HG02763 (cell line): ENCODE measurements around the gene MTMR3.

Source experiments
- ATAC-seq: cut with Tn5 transposase; IDR thresholded peaks from one replicate; pipeline ENCODE4 v1.9.1; 2021; ENCODE audit warnings: mild to moderate bottlenecking, moderate library complexity; ENCODE audit not compliant: unreplicated experiment

The MTMR3 gene

DNA sequence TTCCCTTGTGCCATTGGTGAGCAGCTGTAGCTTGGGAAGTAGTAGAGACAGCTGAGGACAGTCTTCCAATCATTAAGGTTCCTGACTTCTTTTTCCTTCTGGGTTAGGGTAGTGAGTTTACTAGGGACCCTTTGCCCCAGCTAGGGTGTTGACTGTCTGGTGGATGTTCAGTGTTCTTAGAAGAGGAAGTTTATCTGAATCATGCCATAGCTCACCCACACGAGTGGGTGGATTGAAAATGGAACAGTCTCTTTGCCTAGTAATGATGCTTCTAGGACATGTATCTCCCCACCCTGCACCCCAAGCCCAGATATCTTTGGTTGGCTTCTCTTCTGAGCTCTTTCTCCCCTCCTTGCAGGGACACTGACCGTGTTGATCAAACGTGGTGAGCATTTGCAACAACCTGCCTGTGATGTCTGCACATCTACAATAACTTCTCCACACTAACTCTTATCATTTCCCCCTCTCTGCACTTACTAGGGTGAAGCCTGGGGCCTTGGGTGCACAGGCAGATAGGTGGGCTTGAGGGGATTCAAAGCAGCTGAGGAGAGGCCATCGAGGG, 140.2 kb downstream of the MTMR3 start:
- ATAC-seq, result no peak

DNA sequence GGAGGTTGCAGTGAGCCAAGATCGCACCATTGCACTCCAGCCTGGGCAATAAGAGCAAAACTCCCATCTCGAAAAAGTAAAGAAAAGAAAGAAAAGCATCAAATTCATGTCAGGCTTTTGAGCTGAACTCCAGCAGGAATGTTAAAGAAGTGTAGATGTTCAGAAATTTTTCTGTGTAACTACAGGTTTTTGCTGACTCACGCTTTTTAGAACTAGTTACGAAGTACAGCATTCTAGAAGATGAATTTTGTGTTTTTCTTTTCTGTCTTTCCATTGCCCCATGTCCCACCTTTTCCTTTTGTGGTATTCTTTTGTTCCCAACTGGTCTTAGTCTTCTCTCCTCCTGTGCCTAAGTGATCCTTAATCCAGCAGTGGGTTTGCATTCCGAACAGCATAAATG, 141.3 kb downstream of the MTMR3 start:
- ATAC-seq, result no peak

DNA sequence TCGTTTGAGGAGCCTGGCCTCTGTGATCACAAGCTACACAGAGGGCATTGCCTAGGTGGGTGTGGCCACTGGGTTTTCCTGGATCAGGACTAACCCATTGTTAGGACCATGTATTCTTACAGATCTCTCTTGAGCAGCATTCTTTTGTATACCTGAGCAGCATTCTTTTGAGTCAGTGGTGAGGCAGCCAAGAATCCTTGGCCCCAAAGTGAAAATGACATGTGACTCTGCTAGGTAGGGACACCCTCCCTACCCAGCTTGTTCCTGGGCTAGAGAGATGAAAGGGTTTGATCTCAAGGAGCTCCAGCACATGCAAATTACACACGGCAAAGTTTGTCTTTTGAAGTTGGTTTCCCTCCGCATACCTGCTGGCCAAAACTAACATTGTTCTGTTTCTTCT, 142.2 kb downstream of the MTMR3 start:
- no peak for ATAC-seq

DNA sequence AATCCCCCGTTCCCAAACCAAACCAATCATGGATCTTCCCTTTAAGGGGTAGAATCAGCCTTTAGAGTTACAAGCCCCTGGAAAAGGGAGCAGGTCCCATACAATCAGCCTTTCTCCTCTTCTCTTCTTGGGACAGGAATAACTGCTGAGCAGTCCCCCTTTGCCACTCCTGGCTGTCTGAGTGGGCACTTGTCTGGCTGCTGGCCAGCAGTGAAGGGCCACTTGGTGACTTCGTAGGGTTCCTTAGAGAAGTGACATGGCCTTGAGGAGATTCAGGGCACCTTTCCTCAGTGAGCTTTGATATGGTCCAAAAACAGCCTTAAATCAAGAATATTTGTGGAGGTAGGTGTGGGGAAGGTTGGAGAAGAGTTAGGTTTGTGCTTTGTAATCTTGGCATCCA, 143.8 kb downstream of the MTMR3 start:
- no peak for ATAC-seq

DNA sequence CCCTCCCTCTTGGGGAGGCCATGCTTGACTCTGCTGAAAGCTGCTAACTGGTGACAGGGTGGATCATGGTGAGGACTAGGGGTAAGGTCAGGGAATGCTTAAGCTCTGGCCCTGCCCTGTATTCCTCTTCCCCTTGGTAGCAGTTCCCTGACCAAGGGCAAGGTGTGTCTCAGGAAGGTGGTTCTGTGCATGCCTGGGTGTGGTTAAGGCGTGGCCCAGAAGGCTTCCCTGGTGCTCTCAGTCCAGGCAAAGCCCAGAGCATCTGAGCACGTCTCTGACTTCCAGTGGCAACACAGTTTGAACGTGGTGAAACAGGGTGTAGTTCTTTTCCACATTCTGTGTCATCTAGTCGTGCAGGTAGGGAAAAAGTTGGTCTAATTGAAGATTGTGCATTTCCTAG, 144.2 kb downstream of the MTMR3 start:
- no peak for ATAC-seq

DNA sequence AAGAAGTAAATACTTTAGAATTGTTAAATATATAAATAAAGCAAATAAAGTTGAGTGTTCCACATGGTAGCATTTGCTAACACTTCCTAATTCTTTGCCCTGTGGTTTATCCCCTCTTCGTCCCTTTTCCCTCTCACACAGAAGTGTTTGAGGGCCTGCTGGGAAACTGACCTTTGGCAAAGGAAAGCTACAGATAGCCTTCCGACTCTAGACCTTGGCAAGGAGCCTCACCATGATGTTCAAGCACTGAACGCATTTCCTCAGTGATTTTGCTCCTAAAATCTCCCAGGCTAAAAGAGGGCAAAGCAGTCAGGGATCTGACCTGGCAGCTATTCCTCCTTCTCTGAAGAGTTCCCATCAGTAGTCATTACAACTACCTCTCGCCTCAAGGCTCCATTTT, 144.8 kb downstream of the MTMR3 start:
- ATAC-seq, result no peak

DNA sequence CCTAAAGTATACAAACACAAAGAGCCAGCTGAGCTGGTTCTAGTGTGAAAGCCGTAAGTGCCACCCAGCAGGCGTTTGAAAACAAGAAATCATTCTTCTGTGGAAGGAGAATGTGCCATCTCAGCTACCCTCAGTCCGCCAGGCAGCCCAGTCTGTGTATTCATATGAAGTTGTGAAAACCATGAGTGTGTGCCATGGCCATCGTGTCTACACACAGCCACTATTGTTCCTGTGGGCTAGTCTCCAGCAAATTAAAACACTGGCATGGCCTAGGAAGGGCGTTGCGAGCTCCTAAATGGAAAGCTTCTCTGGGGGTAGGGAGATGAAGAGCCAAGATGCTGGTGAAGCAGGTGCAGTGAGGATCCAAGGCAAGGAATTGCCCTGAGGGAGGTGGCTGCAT, 145.8 kb downstream of the MTMR3 start:
- ATAC-seq, result no peak

DNA sequence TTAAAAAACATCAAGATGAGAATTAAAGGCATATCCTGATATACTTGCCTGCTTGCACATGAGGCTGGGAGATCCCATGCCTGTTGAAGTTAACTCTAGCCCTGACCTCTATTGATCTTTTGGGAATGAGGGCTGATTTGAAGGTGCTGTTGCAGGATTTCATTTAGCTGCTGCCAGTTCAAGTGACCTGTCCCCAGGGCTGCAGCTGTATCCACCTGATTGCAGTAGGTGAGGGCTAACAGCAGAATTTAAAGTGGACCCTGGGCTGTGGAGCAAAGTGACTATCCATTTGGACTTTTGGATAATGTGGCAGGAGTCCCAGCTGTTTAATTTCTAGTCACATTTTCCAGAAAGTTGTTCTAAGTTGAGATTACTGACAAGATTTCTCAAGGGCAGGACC, 146.5 kb downstream of the MTMR3 start:
- no peak for ATAC-seq

DNA sequence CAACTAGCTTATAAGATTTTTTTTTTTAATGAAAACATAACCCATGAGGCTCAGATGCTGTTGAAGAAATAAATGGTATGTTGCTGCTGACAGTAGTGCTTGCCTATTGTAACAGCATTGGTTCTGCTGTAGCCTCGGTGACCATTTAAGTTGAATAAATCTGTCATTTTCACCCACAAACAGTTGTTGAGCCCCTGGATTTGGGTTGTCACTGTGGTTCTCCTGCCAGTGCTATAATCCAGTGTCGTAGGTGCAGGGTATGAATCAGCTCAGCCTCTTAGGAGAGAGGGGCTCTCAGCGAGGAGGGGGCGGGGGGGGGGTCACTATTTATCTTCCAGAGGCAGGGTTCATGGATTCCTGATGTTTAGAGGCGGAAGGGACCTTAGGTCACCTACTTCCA, 147.4 kb downstream of the MTMR3 start:
- no peak for ATAC-seq

DNA sequence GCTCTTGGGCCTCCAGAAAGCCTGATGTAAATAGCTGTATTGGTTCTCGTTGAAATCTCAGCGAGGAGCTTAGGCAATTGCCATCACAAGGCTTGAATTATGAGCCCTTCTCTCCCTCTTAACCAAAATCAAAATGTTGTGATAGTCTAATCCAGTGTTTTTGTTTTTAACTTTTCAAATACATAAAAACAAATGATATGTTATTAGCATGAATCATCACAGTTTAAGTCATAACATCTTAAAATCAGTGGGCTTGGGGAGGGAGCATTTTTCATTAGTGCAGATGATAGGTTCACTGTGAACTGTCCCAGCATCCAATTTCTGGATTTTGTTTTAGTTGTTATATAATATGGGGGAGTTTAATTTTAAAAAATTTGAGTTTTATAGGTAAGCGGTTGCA, 148.4 kb downstream of the MTMR3 start:
- ATAC-seq, result no peak

DNA sequence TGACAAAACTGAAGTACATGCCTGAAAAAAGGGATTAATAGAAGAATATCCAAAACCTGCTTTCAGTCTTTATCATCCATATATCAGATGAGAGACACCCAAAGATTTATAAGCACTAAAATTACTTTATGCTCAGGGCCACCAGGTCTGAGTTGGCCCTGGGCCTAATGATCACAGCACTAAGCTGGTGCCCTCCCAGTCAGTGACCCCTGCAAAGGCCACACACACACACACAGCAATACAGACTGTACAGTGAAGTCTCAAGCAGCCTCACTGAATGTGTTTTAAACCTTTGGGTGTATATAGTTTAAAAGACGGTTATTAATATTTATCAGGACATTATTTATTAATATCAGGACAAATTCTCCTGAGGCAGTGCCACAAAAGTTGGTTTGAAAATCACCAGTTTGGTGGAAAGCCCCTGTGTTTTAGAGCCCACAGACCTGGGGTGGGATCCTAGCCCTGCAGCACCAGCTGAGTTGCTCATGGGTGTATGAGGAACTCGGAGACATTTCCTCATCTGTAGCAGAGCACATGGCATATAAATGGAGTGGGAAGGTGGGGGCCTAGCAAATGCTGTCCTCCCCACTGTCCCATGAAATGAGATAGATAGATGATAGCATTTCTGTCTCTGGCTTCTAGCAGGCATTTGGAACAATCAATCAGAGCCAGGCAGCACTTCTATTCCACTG, 148.9 kb downstream of the MTMR3 start:
- ATAC-seq, result no peak

DNA sequence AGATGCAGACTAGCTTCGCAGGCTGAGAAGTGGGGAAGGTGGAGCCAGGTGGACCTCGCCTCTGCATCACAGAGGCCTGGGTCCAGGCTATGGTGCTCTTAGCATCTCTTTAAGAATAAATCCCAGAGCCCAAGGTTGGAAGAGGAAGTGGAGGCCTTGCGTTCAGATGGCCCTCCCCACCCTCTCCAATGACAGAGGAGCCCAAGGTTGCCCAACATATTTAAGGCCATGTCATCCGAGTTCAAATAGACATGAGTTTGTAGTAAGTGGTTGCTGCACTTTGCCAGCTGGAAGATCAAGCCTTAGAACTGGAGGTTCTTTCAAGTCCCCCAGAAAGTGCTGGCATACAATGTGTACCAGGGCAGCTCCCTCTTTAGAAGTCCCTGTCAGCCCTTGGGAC, 150.2 kb downstream of the MTMR3 start:
- ATAC-seq, result no peak

DNA sequence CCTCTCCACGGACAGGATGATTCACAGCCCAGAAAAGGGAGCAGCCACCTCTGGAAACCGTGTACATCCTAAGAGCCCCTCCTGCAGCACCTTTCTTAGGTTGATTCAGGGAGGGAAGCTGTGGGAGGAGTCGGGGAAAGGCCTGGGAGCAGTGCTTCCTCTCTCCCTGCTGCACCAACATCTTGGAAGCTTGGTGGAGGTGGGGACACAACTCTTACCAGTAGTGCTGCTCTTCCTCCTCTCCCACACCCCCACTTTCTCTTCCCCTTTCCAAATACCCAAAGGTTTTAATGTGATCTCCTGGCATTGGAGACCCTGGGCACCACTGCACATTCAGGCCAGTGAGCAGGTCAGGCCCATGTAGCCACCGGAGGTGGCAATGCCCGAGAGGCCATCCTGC, 150.9 kb downstream of the MTMR3 start:
- ATAC-seq, result no peak

DNA sequence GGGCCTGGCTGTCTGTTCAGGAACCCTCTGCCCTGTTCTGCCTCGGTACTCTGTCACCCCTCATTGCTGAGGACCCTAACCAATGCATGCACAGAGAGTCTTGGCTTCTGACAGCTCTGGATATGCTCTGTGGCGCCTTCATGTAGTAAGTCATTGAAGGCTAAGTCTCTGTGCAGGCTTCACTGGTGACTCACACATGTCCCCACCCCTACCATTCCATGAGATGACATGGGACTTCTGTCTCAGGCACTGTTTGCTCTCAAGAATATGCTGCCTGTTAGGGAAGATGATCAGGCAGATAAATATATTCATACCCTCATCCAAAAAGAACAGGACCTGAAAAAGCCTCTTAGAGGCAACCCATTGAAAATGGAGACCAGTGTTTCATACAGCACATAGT, 153.7 kb downstream of the MTMR3 start:
- ATAC-seq, result no peak

DNA sequence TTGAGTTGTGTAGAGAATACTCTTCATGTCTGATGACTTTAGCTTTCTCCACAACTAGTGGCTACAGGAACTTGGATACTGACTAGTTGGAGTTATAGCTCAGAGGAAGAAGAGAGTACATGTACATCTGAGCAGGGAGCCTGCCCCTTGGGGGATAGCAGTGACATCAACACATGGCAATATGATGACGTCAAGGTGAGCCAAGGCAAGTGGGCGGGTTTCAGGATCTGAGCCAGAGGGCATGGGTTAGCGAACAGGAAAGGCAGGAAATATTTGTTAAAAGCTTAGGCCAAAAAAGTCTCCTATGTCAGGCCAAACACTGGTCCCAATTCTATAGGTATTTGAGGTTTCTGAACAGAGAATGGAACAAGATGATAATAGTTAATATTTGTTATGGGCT, 155.2 kb downstream of the MTMR3 start:
- no peak for ATAC-seq

DNA sequence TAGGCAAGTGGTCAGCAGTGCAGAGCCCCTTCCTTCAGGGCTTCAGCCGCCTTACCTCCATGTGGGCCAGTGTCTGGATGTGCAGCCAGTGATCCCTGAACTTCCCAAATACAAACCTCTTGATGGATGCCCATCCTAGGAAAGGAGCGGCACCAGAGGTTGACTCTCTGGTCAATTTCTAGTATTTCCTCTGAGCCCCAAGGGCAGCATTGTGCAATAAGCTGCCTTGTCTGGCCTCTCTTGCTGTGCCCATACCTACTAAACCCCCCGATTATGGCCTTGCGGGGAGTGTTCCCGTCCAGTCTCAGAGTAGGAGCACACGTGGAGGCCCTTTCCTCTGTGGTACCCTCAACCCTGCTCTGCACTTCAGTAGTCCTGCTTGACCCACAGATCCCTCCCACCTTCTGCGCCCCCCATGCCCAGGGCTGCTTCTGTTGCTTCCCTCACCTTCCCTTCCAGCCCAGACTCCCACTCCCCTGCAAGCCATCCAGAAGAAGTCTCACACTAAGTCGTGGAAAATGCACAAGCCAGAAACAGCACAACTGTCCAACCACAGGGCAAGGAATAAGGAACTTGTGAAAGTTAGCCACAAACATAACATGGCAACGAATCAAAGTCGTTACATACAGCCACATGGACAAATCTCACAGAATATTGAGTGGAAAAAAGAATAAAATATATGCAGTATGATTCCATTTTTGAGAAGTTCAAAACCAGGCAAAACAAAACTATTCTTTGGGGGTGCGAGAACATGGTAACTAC, 157.7 kb downstream of the MTMR3 start:
- no peak for ATAC-seq

DNA sequence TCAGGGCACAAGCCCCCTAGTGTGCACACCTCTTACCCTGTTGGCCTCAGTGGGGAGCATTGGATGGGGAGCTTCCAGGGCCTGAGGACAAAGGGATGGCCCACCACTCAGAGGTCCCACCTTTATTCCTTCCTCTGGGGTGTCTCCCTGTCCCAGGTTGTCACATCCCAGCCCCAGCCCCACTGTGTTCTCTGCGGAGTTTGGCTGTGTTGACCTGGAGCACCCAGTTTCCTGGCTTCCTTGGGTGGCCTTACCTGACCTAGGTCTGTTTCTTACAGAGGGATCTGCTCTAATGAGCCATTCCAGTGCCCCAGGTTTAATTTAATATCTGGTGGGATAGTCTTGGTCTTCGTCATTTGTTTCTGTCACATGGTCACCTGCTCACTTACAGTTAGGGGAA, 158.5 kb downstream of the MTMR3 start:
- ATAC-seq, result no peak

DNA sequence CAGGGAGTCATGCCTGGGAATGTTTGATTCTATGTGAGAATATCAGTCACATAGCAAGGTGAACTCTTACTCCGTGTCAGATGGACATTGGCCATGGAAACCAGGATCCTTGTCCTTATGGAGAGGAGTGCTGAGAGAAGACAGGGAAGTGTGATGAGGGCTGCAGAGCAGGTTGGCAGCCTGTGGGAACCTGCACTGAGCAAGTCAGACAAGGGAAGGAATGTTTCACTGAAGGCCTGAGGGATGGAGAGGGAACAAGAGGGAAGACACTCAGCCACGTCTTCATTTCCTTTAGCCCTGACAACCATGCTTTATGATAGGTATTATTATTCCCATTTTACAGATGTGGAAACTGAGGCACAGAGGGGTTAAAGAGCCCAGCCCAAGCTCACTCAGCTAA, 158.9 kb downstream of the MTMR3 start:
- ATAC-seq, result no peak

DNA sequence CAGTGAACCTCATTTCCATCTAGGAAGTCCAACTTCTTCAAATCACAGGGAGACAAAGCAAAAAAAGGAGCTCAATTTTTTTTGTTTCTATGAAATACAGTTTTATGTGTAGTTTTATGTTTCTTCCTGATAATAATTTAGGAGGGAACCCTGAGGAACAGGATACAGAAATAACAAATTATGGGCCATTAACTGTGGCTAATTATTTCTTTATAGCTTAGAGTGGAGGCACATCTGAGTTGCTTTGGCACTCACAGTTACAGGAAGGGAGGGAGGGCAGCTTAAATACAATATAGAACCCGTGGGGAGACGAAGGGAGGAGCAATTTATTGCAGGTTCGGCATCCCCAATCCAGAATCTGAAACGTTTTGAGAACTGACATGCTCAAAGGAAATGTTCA, 160.2 kb downstream of the MTMR3 start:
- ATAC-seq, result no peak

DNA sequence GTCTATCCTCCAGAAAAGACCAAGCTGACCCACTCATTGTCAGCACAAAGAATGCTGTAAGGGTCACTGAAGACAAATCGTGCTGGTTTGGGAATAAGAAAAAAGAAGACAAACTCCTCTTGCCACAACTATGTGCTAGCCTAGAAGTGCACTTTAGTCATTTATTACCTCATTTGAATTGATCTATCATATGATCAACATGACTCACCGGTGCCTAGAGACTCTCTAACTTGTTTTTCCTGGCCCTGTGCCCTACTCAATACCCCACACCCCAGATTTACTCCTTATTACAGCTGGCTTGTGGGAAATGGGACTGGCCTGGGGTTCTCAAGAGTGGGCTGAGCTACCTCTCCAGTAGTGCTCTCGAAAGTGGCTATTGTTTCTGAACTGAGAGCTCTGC, 161.4 kb downstream of the MTMR3 start:
- no peak for ATAC-seq

DNA sequence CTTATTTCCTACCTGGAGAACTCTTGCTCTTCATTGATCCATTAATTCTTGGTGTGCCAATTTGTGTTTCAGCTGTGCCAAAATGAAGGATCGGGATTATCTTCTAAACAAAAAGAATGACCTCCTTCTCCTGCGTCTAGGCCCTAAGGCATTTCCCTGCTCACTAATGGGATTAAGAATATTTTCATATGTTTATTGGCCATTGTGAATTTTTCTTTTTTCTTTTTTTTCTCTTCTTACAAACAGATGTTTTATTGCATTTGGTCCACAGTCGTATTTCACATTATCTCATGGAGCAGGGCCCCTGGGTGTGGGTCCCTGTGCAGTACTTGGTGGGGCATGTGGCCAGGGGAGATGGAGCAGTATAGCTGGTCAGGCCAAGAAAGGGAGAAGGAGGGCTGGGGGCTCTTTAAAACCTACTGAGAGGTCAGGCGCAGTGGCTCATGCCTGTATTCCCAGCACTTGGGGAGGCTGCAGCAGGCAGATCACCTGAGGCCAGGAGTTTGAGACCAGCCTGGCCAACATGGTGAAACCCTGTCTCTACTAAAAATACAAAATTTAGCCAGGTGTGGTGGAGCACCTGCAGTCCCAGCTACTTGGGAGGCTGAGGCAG, 162.0 kb downstream of the MTMR3 start:
- ATAC-seq, result no peak

DNA sequence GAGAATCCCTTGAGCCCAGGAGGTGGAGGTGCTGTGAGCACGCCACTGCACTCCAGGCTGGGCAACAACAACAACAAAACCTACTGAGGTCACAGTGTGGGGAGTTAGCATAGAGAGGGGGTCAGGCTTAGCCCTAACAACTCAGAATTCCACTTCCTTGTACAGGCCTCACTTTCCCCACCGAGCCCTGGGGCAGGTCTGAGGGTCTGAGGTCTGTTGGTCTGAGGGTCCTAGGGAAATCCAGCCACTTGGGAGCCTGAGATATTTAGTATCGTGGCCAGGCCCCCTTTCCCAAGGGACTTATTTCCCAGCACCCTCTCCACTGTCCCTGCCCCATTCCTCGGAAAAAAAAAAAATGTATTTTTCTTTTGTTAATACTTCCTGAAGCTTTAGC, 162.5 kb downstream of the MTMR3 start:
- no peak for ATAC-seq
